GM08714 (cell line): ENCODE data around the gene GTF2IRD1.
"Not testable (repeated sequence)": the region's sequence is repeated elsewhere in the genome, so short reads cannot be mapped to it uniquely, and the experiment has no call there.

ENCODE experiments used
- H3K4me3 ChIP-seq: fragments of 200-500 bp; sonication (Bioruptor generic); 2 replicates; pipeline ENCODE4 v1.5.1; 2014; ENCODE audit warnings: mild to moderate bottlenecking, low read length, inconsistent platforms
- ZNF274 ChIP-seq: IDR thresholded peaks from 2 replicates; pipeline ENCODE4 v1.6.1; 2012; ENCODE audit warnings: mild to moderate bottlenecking, low read depth, low read length

Gene GTF2IRD1

DNA sequence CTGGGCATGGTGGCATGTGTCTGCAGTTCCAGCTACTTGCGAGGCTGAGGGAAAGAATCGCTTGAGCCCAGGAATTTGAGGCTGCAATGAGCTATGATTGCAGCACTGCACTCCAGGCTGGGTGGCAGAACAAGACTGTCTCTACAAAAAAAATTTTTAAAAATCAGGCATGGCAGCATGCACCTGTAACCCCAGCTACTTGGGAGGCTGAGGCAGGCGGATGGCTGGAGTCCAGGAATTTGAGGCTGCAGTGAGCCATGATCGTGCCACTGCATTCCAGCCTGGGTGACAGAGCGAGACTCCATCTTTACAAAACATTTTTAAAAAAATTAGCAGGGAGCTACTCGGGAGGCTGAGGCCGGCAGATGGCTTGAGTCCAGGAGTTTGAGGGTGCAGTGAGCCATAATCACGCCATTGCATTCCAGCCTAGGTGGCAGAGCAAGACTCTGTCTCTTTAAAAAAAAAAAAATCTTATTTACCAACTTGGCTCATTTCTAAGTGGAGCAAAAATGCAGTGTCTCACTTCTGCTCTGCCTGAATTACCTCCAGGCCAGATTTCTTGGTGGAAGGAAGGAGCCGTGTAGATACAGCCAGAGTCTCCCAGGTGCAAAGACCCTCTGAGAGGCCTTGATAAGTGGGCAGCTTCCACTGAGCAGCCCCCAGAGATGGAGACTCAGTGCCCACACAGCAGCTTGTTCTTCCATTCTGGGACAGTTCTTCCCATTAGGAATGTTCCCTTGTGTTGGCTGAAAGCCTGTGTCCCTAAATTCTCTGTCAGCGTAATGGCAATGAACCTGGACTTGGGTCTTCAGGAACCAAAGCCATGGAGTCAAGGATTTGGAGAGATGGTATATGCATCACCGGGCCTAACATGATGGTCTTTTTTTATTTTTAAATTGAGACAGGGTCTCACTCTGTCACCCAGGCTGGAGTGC lies 30.0 kb downstream of the GTF2IRD1 start:
- H3K4me3 ChIP-seq: no peak overlapping the region
- no peak for TF ChIP-seq ZNF274

DNA sequence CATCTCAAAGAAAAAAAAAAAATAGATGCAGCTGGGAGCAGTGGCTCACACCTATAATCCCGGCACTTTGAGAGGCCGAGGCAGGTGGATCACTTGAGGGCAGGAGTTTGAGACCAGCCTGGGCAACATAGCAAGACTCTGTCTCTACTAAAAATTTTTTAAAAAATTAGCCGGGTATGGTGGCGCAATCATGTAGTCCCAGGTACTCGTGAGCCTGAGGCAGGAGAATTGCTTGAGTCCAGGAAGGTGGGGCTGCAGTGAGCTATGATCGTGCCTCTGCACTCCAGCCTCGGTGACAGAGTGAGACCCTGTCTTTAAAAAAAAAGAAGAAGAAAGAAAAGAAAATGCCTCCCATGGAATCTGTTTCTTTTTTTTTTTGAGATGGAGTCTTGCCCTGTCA lies 31.9 kb downstream of the GTF2IRD1 start:
- TF ChIP-seq ZNF274: no peak

DNA sequence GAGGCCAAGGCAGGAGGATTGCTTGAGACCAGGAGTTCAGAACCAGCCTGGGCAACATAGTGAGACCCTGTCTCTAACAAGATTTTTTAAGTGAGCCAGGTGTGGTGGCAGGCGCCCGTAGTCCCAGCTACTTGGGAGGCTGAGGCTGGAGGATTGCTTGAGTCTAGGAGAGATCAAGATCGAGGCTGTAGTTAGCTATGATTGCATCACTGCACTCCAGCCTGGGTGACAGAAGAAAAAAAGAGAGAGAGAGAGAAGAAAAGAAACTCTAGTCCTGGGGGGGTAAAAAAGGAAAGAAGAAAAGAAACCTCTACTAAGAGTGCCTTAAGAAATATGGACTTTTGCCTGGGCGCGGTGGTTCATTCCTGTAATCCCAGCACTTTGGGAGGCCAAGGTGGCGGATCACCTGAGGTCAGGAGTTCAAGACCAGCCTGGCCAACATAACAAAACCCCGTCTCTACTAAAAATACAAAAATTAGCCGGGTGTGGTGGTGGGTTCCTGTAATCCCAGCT lies 34.9 kb downstream of the GTF2IRD1 start:
- not testable (repeated sequence) for H3K4me3 ChIP-seq

More for the DNA sequence above, 31.9 kb downstream of the GTF2IRD1 start:
- no peak overlapping the region for H3K4me3 ChIP-seq

DNA sequence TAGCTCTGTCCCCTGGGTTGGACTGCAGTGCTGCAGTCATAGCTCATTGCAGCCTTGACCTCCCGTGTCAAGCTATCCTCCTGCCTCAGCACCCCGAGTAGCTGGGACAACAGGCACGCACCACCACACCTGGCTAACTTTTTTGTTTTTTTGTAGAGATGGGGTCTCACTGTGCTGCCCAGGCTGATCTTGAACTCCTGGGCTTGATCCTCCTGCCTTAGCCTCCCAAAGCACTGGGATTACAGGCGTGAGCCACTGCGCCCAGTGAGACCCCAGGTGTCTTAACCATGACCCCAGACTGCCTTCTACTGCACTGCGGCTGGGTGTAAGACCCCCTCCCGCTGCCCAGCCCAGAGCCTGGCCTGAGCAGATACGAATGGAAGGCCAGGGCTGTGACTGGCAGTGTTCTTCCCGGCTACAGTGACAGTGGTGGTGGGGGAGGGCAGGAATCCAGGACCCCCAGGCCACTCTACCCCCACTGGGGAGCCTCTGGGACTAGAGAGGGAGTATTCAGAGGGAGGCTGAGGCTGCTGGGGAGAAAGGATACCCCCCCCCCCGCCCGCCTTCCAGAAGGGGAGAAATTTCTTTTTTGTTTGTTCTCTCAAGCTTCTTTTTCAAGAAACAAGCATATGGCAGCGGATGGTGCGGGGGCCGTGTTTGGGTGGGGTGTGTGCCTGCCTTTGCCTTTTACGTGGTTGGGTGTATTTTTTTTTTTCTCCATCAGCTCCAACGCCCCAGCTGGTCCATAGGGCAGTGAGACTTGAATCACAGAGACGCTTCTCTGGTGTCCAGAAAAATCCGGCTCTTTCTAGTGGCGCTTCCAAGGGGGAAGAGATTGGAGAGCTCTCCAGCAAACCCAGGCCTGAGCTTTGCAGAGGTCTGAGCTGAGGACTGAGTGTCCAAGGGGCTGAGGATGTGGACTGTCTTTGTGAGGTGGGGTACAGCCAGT lies 36.6 kb downstream of the GTF2IRD1 start:
- no peak for TF ChIP-seq ZNF274

DNA sequence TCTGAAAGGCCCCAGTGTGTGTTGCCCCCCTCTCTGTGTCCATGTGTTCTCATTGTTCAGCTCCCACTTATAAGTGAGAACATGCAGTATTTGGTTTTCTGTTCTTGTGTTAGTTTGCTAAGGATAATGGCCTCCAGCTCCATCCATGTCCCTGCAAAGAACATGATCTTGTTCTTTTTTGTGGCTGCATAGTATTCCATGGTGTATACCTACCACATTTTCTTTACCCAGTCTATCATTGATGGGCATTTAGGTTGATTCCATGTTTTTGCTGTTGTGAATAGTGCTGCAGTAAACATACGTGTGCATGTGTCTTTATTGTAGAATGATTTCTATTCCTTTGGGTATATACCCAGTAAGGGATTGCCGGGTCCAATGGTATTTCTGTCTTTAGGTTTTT lies 37.8 kb downstream of the GTF2IRD1 start:
- H3K4me3 ChIP-seq: not testable (repeated sequence)

More for the DNA sequence above, 36.6 kb downstream of the GTF2IRD1 start:
- H3K4me3 ChIP-seq: no peak overlapping the region

DNA sequence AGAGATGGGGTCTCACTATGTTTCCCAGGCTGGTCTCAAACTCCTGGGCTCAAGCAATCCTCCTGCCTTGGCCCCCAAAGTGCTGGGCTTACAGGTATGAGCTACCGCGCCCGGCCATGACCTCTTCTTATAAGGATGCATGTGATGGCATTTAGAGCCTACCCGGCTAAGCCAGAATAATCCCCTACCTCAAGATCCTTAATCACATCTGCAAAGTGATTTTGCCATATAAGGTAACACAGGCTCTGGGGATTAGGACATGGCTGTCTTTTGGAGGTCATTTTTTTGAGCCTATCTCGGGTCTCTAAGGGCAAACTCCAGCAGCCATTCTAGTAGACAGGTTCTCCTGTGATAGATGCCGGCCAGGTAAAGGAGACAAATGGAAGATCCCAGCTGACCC lies 39.6 kb downstream of the GTF2IRD1 start:
- TF ChIP-seq ZNF274: no peak
- no peak overlapping the region for H3K4me3 ChIP-seq

DNA sequence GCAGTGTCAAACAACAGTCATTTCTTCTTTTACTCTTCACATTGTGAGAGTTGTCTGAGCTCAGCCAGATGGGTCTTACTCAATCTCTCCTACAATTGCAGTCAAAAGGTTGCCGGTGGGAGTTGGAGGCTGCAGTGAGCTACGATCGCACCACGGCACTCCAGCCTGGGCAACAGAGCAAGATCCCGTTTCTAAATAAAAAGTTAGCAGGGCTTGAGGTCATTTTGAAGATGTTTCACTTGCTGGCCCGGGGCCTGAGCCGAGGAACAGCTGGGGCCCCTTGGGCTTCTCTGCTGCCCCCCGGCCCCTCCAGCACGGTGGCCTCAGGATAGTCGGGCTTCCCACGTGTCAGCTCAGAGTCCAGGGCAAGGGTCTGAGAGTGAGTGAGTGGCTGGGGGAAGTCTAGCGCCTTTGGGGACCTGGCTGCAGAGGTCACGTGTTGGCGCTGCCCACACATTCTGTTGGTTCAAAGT lies 40.4 kb downstream of the GTF2IRD1 start:
- TF ChIP-seq ZNF274: no peak
- H3K4me3 ChIP-seq: no peak overlapping the region

DNA sequence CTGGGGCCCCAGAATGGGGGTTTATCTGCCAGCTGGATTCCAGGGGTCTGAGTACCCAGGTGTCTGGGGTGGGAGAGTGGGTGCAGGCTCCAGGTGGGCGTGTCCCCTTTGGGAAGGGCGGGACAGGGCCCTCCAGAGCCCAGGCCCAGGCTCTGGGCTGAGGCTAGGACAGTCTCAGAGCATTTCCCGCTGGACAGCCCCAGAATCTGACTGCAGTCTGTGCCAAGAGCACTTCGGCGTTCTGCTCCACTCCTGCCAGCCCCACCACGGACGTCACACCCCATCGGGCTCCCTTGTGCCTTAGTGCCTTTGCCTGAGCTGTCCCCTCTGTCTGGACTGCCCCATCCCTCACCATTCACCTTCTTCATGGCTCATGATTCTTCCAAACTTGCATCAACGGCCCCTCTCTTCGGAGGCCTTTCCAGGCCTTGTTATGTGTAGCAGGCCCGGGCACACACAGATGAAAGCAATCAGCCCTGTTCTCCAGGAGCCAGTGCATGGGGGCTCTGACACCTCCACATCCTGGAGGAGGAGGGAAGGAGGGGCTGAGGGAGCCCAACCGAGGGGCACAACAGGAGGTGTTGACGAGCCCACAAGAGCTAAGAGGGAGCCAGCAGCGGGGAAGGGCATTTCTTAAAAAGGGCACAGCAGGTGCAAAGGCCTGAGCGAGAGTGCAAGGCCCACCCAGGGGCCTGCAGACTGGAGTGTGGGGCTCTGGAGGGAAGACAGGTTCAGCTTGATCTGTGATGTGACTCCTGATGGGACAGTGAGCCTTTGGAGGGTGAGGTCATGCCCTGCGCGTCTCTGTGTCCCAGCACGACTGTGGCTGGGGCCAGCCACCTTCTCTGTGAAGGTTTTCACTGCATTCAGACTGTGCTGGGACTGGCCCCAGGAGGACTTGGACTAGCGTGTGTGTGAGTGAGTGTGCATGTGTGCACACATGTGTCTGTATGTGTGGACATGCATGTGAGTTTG lies 41.7 kb downstream of the GTF2IRD1 start:
- H3K4me3 ChIP-seq: no peak overlapping the region
- TF ChIP-seq ZNF274: no peak

DNA sequence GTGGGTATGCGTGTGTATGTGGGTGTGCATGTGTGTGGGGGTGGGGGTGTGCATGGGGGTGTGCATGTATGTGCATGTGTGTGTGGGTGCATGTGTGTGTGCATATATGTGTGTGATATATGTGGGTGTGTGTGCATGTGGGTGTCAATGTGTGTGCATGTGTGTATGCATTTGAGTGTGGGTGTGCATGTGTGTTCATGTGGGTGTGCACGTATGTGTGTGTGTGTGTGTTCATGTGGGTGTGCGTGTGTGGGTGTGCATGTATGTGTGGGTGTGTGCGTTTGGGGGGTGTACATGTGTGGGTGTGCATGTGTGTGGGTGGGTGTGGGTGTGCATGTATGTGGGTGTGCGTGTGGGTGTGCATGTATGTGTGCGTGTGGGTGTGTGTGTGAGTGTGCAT lies 42.6 kb downstream of the GTF2IRD1 start:
- no peak for TF ChIP-seq ZNF274
- no peak overlapping the region for H3K4me3 ChIP-seq

DNA sequence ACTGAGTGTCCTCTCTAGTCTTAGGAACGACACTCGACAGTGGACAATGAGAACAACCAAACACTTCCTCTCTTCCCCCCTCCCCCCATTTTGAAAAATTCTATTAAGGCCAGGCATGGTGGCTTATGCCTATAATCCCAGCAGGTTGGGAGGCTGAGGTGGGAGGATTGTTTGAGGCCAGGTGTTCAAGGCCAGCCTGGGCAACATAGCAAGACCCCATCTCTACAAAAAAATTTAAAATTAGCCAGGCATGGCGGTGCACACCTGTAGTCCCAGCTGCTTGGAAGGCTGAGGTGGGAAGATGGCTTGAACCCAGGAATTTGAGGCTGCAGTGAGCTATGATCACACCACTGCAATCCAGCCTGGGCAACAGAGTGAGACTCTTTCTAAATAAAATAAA lies 43.1 kb downstream of the GTF2IRD1 start:
- H3K4me3 ChIP-seq: not testable (repeated sequence)

DNA sequence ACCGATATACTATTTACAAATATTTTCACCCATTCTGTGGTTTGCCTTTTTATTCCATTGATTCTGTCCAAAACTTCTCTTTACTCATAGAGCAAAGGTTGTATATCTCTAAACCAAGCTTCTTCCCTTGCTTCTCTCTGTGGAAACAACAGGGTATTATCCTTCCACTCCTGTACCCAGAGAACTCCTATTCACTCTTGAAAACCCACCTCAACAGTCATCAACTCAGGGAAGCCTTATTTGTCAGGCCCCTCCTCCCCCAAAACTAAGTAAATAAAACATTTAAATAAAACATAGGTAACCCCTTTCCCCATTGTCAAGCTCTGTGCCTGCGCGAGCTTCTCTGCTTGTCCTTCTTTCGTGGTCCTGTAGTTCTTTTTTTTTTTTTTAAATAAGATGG lies 44.6 kb downstream of the GTF2IRD1 start:
- H3K4me3 ChIP-seq: no peak overlapping the region
- no peak for TF ChIP-seq ZNF274

DNA sequence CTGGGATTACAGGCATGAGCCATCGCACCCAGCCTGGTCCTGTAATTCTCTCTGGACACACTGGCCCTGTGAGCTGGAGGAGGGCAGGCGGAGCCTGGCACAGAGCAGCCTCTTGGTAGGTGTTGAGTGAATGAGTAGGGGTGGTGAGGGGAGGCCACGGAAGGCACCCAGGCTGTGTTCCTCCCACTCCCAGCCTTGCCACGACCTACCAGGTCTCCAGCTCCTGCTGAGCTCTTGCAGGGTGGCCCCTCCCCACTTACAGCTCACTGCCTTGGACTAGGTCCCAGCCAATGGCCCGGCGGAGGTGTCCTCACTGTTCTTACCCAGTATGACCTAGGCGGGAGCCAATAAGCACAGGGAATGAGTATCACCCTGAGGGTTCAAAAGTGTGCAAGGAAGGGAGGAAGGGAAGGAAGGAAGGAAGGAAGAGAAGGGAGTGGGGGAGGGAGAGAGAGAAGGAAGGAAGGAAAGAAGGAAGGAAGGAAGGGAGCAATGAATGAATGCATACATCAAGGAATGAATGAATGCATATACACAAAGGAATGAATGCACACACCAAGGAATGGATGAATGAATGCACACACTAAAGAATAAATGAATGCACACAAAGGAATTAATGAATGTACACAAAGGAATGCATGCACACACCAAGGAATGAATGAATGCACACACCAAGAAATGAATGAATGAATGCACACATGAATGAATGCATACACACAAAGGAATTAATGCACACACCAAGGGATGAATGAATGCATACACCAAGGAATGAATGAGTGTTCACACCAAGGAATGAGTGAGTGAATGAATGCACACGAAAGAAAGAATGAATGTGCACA lies 45.5 kb downstream of the GTF2IRD1 start:
- TF ChIP-seq ZNF274: no peak

DNA sequence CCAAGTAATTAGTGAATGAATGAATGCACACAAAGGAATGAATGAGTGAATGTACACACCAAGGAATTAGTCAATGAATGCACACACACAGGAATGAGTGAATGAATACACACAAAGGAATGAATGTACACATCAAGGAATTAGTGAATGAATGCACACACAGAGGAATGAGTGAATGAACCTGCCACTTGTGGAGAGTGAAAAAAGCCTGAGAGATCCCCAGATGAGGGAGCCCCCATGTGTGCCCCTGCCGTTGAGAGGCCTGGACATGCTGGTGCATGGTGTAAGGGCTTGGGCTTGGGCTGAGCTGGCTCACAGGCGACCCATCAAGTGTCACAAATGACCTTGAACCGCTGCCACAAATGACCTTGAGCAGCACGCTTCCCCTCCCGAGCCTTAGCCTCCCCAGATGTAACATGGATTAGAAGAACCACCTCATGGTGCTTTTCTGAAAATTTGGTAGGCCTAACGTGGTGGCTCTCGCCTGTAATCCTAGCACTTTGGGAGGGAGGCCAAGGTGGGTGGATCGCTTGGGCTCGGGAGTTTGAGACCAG lies 46.2 kb downstream of the GTF2IRD1 start:
- no peak for TF ChIP-seq ZNF274
- no peak overlapping the region for H3K4me3 ChIP-seq

More for the DNA sequence above, 45.5 kb downstream of the GTF2IRD1 start:
- no peak overlapping the region for H3K4me3 ChIP-seq
